ENCODE measurements around the gene ZC3H7A.

DNA sequence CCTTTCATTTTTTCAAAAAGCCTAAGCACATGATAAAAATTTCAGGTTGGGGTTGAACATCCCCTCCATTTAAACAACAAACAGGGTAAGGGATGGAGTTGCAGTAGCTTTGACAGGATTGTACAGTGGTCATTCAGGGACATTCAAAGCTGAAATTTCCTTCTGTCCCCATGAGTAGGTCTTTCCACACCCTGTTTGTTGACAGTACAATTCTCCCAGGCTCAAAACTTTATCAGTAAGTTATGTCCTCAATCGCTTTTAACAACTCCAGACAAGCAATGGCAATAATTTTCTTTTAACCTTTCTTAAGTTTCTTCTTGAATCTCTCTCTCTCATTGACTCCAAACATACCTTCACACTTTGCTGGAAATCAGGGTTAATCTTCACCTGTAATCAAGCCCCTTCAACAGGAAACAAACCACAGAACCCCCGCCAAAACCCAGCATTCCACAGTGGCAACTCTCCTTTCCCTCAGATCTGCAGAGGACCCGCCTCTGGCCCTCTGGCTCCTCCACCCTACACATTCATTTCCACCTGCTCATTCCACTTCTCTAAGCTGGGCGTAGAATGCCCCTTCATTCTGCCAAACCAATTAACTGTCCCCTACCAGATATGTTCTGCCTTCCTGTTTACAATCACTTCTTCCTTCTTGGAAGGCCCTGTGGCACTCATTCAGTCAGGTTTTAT, 75.1 kb downstream of the ZC3H7A start:
- TF ChIP-seq CTCF (conservative IDR thresholded peaks at IDR 0.05; ENCODE audit: low read depth, low read length) (no peak), EZH2 (IDR thresholded peaks at IDR 0.05; ENCODE audit: borderline replicate concordance, low read depth, low read length, poor library complexity, severe bottlenecking) (no peak)
